NAMALWA (cell line): Measurements from ENCODE around the gene GGA1.

Experiments
- DNase-seq: peaks from one replicate; pipeline ENCODE4 v3.0.0-alpha.2; 2015; ENCODE audit warnings: low spot score

Gene GGA1

GRCh38 chr22:37631448-37632173 lies 23.0 kb downstream of the GGA1 start:
- DNase-seq: no peak

- no peak for DNase-seq
Measured at GRCh38 chr22:37632174-37633088, 23.8 kb downstream of the GGA1 start.

GRCh38 chr22:37633089-37633624 lies 24.5 kb downstream of the GGA1 start:
- peak; percentile 53 for DNase-seq

- peak; percentile 71 for DNase-seq
Measured at GRCh38 chr22:37633625-37634416, 25.2 kb downstream of the GGA1 start.

GRCh38 chr22:37634417-37634924 lies 25.8 kb downstream of the GGA1 start:
- DNase-seq: no peak

- no peak for DNase-seq
Measured at GRCh38 chr22:37635157-37635556, 26.5 kb downstream of the GGA1 start.

- no peak for DNase-seq
Measured at GRCh38 chr22:37636186-37636948, 27.7 kb downstream of the GGA1 start.

GRCh38 chr22:37636949-37637273 lies 28.3 kb downstream of the GGA1 start:
- DNase-seq: no peak

GRCh38 chr22:37638391-37639069 lies 29.9 kb downstream of the GGA1 start:
- DNase-seq: no peak

GRCh38 chr22:37639070-37639760 lies 30.6 kb downstream of the GGA1 start, which contains the start of gene SH3BP1:
Gene SH3BP1 (plus strand): TSS chr22:37639669. CDS start chr22:37639788, 119 bp downstream.
- peak; percentile 57 for DNase-seq

GRCh38 chr22:37639771-37640590 lies 31.3 kb downstream of the GGA1 start:
- DNase-seq: peak; percentile 48

GRCh38 chr22:37640591-37641560 lies 32.2 kb downstream of the GGA1 start:
- no peak for DNase-seq

GRCh38 chr22:37641561-37641949 lies 32.9 kb downstream of the GGA1 start:
- DNase-seq: no peak

- peak; percentile 89 for DNase-seq
Measured at GRCh38 chr22:37643225-37643847, 34.7 kb downstream of the GGA1 start.

- DNase-seq: no peak
Measured at GRCh38 chr22:37647317-37647716, 38.7 kb downstream of the GGA1 start.

- no peak for DNase-seq
Measured at GRCh38 chr22:37647928-37648327, 39.3 kb downstream of the GGA1 start.

GRCh38 chr22:37650463-37651136 lies 42.0 kb downstream of the GGA1 start:
- no peak for DNase-seq
